GM12872 (cell line): ENCODE data around the gene LRBA.

Experiments used
- TF ChIP-seq, protein P1 (sequence below): IDR thresholded peaks from 3 replicates; pipeline ENCODE4 v1.5.1; 2011; ENCODE audit warnings: low read depth, mild to moderate bottlenecking, low read length, moderate library complexity; ENCODE audit not compliant: insufficient read depth

Gene LRBA

DNA sequence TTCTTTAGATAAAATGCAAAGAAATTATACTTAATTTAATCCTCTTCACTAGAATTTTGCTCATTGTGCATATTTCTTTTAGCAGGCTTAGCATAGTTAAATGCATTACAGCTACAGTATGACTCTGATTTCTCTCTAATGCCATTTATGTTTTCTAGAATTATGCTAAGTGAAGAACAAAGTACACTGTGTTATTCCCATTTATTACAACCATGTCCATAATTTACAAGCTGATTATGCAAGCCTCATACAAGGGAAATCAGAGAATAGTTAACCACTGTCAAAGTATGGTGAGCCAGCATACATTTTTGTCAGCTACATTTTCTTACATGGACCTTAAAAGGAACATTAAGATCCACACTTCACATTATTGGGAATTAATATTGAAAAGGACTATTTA is 334.0 kb downstream of the LRBA start:
- TF ChIP-seq, protein P1, sequence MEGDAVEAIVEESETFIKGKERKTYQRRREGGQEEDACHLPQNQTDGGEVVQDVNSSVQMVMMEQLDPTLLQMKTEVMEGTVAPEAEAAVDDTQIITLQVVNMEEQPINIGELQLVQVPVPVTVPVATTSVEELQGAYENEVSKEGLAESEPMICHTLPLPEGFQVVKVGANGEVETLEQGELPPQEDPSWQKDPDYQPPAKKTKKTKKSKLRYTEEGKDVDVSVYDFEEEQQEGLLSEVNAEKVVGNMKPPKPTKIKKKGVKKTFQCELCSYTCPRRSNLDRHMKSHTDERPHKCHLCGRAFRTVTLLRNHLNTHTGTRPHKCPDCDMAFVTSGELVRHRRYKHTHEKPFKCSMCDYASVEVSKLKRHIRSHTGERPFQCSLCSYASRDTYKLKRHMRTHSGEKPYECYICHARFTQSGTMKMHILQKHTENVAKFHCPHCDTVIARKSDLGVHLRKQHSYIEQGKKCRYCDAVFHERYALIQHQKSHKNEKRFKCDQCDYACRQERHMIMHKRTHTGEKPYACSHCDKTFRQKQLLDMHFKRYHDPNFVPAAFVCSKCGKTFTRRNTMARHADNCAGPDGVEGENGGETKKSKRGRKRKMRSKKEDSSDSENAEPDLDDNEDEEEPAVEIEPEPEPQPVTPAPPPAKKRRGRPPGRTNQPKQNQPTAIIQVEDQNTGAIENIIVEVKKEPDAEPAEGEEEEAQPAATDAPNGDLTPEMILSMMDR = no peak

DNA sequence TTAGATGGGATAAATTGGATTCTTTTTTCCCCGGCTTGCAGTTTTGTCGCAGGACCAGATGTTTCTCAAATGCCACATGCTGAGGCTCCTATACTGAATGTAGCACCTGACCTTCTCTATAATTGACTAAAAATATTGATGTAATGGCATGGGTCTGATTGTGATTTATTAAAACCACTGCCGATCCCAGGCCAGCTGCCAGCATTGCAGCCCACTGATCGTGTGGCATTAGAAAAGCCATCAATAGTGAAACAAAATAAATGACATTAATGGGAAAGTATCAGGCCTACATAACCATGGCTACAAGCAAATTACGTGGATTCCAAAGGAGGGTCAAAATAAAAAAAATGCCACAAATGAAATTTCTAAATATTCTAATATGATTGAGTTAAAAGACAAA is 334.4 kb downstream of the LRBA start:
- TF ChIP-seq, protein P1 = no peak

DNA sequence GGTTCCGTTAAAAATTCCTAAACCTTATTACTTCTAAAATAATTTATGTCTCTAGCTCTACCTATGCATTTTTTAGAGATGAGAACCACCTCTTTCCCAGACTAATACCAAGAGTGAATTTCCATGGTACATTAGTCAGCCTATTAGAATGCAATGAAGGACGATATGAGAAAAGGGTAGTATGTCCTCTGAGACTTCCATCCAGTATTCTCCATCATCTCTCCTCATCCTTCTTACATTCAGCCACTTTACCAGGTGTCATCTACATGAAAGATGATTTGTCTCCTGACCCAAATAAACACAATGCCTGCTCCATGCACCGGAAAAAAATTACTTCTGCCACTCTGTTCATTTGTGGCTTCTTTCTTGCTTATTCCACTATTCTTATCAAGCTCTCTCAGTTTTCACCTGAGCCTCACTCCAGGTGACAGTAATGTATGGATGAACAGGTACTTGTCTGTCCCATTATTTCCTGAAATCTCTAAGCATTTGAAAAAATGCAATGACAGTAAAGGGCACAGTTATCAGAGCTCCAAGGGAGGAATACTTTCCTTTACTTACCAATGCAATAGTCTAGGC is 335.2 kb downstream of the LRBA start:
- TF ChIP-seq, protein P1 = no peak

DNA sequence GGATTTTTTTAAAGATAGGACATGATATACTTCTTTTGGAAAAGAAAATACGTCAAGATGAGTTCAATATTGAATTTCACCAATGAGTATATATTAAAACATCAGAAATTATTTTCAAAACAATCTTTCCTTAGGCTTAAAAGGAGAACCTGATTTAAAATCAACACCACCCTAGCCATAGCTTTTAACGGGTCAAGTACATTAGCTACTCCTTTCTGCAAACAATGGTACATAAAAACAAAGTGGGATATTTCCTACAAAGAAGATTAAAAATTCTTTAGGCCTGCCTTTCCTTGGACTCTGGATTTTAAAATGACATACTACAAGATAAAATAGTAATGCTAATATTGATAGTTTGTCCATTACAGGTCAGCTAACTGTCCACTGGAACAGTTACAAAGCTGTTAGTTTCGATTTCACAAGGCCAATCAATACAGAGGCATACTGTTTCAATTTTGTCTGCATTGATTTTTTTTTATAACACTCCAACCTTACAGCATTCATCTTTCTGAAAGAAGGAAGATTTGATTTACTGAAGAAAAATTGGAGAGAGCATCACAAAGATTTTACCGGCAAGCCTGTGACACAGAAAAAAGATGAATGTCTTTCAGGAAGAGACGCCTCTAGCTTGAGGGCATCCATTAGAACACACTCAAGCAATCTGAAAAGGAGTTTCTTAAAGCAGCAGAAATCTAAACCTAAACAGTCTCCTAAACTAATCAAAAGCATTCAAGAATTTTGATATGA is 335.9 kb downstream of the LRBA start:
- TF ChIP-seq, protein P1 = no peak

DNA sequence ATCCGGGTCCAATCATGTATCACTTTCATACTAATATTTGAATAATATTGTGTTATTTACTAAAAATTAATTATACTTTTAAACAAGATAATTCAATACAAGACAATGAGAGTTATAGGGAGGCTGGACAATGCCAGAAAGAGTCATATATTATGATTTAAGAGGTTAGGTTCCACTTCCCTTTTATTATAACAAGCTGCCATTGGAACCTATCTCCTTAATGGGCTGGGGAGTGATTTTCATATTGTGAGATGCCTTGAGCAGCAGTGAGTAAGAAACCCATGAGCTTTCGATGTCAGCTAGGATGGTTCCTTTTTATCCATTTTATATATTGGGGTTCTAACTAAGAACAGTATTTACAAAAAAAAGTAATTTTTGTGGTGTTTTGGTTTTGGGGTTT is 341.3 kb downstream of the LRBA start:
- TF ChIP-seq, protein P1 = no peak

DNA sequence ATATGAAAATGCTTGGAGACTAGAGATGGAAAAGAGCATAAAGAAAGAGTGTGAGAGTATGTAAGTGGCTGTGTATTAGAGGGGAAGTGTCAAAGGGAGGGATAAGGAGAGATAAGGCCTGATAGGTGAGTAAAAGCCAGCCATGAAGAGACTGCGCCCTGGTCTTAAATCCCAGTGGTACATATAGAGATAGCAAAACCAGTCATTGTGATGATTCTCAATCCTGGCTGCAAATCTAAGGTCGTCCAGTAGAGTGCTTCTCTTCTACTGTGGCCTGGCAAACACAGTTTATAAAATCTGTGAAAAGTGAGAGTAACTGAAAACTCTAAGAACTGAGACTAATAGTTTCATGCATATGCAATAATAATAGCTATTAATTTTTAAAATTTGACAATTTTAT is 346.3 kb downstream of the LRBA start:
- TF ChIP-seq, protein P1 = peak; percentile 30; the same call in 1 of the 3 replicates

DNA sequence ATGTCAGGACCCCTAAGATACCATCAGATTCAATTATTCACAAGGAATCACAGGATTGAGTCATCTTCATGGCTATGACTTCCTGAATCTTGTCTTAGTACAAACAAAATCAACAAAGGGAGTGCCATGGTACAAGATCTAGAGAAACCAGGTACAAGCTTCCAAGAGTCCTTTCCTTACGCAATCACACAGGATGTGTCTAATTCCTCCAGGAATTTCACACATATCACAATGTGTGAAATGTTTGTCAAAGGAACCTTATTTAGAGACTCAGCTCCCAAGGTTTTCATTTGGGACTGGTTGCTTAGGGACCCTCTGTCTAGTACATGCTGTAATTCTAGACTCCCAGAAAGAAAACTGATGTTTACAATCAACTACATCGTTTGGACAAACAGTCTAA is 350.1 kb downstream of the LRBA start:
- TF ChIP-seq, protein P1 = no peak
